ENCODE measurements around the gene TRPM2. TPM values are rescaled to one million over a fixed set of nuclear protein-coding genes. Genes with fewer than 3 reads are reported as not detected.

Gene TRPM2
- total RNA-seq, 4 donors from 2014 or later = 1.1 to 27.2 (median 3.3) TPM

DNA sequence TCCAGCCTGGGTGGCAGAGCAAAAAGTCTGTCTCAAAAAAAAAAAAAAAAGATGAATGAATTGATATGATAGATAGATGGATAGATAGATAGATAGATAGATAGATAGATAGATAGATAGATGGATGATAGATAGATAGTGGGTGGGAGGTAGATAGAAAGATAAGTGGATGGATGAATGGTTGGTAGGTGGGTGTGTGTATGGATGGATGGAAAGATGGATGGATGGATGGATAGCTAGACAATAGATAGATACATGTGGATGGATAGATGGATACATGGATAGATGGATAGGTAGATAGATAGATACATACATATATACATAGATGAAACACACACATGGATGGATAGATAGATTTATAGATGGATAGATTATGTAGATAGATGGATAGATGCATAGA, 28.5 kb downstream of the TRPM2 start:
- Histone ChIP-seq H3K4me3 (no peak overlapping the region), H3K36me3 (no peaks in the 10 kb centered on the region), H3K4me1 (no peaks in the 10 kb centered on the region), H3K27ac (no peak overlapping the region), H3K9me3 (peaks cover 0 to 12% (median 0%) of the 10 kb centered on the region in 4 donors), H3K27me3 (no peaks in the 10 kb centered on the region)
- no peak for TF ChIP-seq POLR2A (IDR thresholded peaks at IDR 0.05)
- TF ChIP-seq, protein P1, sequence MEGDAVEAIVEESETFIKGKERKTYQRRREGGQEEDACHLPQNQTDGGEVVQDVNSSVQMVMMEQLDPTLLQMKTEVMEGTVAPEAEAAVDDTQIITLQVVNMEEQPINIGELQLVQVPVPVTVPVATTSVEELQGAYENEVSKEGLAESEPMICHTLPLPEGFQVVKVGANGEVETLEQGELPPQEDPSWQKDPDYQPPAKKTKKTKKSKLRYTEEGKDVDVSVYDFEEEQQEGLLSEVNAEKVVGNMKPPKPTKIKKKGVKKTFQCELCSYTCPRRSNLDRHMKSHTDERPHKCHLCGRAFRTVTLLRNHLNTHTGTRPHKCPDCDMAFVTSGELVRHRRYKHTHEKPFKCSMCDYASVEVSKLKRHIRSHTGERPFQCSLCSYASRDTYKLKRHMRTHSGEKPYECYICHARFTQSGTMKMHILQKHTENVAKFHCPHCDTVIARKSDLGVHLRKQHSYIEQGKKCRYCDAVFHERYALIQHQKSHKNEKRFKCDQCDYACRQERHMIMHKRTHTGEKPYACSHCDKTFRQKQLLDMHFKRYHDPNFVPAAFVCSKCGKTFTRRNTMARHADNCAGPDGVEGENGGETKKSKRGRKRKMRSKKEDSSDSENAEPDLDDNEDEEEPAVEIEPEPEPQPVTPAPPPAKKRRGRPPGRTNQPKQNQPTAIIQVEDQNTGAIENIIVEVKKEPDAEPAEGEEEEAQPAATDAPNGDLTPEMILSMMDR (IDR thresholded peaks at IDR 0.05) = no peak
- DNase-seq = no peak

DNA sequence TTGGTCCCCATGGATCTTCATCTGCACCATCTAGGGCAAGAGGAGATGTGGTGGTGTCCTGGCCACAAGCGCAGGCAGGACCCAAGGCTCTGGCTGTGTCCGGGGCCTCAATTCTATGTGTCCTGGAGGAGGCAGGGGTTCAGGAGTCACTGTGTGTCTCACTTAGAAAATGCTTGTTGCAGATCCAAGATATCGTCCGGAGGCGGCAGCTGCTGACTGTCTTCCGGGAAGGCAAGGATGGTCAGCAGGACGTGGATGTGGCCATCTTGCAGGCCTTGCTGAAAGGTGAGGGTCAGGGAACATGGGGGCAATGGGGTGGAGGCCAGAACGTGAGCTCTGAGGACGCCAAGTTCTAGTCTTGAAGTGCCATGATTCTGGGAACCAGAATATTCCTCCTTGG, 29.1 kb downstream of the TRPM2 start:
- H3K4me1 ChIP-seq = no peaks in the 10 kb centered on the region
- no peaks in the 10 kb centered on the region for H3K36me3 ChIP-seq
- no peak overlapping the region for H3K27ac ChIP-seq
- TF ChIP-seq, protein P1 (IDR thresholded peaks at IDR 0.05) = no peak
- TF ChIP-seq POLR2A (IDR thresholded peaks at IDR 0.05) = no peak
- H3K4me3 ChIP-seq = no peak overlapping the region
- H3K9me3 ChIP-seq = peaks cover 0 to 12% (median 0%) of the 10 kb centered on the region in 4 donors
- DNase-seq = peak in 1 of 3 donors; percentile 21
- H3K27me3 ChIP-seq = no peaks in the 10 kb centered on the region

DNA sequence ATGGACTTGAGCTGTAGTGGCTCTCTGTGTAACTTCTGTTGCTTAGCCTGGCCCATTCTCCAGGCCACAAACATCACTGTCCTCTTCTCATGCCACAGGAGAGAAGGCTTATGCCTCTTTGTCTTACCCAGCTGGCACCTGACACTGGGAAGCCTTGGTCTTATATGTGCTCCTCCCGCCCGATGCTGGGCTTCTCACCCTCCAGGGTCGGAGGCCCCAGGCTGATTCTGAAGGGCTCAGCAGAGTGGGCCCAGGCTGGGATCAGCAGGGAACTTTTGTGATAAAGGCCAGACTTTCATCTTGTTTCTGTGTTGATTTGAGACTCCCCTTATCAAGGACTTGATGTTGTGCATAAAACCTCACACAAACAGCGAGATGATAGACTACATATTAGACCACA, 29.8 kb downstream of the TRPM2 start:
- peak in 1 of 3 donors; percentile 13 for DNase-seq
- Histone ChIP-seq H3K9me3 (peaks cover 0 to 12% (median 0%) of the 10 kb centered on the region in 4 donors), H3K4me3 (no peak overlapping the region), H3K36me3 (no peaks in the 10 kb centered on the region), H3K4me1 (no peaks in the 10 kb centered on the region), H3K27me3 (no peaks in the 10 kb centered on the region), H3K27ac (no peak overlapping the region)
- TF ChIP-seq, protein P1 (IDR thresholded peaks at IDR 0.05) = no peak
- TF ChIP-seq POLR2A (IDR thresholded peaks at IDR 0.05) = no peak

DNA sequence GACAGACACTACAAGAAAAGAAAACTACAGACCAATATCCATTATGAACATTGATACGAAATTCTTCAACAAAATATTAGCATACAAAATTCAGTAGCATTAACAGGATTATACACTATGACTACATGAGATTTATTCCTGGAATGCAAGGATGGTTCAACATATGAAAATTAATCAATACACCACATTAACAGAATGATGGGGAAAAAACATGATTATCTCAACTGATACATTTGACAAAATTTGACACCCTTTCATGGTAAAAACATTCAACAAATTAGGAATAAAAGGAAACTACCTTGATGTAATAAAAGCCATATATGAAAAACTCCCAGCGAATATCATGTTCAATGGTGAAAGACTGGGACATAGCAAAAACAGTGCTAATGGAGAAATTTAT, 31.5 kb downstream of the TRPM2 start:
- TF ChIP-seq, protein P1 (IDR thresholded peaks at IDR 0.05) = no peak
- TF ChIP-seq POLR2A (IDR thresholded peaks at IDR 0.05) = no peak
- DNase-seq = no peak

DNA sequence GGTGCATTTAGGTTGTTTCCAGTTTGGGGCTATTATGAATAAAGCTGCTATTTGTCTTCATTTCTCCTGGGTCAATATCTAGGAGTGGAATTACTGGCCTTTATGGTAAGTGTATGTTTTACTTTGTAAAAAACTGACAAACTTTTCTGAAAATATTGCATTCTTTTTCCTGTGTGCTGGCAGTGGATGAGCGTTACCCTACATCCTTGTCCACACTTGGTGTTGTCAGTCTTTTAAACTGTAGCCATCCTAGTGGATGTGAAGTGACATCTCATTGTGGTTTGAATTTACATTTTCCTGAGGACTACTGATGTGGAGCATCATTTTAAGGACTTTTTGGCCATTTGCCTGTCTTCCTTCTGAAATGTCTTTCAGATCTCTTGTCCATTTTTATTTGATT, 35.9 kb downstream of the TRPM2 start:
- no peaks in the 10 kb centered on the region for H3K27me3 ChIP-seq
- no peak overlapping the region for H3K4me3 ChIP-seq
- H3K4me1 ChIP-seq = no peaks in the 10 kb centered on the region
- H3K27ac ChIP-seq = no peak overlapping the region
- peaks cover 0 to 12% (median 0%) of the 10 kb centered on the region in 4 donors for H3K9me3 ChIP-seq
- DNase-seq = no peak
- H3K36me3 ChIP-seq = no peaks in the 10 kb centered on the region
- no peak for TF ChIP-seq POLR2A (IDR thresholded peaks at IDR 0.05)
- TF ChIP-seq, protein P1 (IDR thresholded peaks at IDR 0.05) = no peak

More for the DNA sequence above, 31.5 kb downstream of the TRPM2 start:
- Histone ChIP-seq H3K4me3 (no peak overlapping the region), H3K4me1 (no peaks in the 10 kb centered on the region), H3K9me3 (peaks cover 0 to 12% (median 0%) of the 10 kb centered on the region in 4 donors), H3K27me3 (no peaks in the 10 kb centered on the region), H3K27ac (no peak overlapping the region), H3K36me3 (no peaks in the 10 kb centered on the region)

DNA sequence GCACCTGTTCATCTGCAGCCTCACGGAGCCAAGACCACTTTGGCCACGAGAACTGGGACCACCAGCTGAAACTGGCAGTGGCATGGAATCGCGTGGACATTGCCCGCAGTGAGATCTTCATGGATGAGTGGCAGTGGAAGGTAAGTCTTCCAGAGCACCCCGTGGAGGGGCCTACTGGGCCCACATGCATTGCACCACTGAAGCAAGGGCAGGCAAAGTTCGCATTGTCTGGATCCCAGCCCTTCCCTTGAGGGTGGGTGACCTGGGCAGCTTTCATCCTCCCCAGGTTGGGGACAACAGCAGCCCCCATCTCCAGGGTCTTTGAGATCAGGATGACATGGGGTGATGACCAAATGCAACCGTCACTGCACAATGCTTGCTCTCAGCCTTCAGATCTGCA, 37.5 kb downstream of the TRPM2 start:
- H3K36me3 ChIP-seq = no peaks in the 10 kb centered on the region
- no peak overlapping the region for H3K4me3 ChIP-seq
- peaks cover 0 to 2% (median 0%) of the 10 kb centered on the region in 4 donors for H3K9me3 ChIP-seq
- no peaks in the 10 kb centered on the region for H3K27me3 ChIP-seq
- H3K4me1 ChIP-seq = no peaks in the 10 kb centered on the region
- peak in 1 of 3 donors; percentile 42 for DNase-seq
- TF ChIP-seq, protein P1 (IDR thresholded peaks at IDR 0.05) = no peak
- TF ChIP-seq POLR2A (IDR thresholded peaks at IDR 0.05) = no peak
- H3K27ac ChIP-seq = no peak overlapping the region

All from Peyer's patch (tissue), 4 donors.